ENCODE measurements around the gene DIDO1.
"Not testable (repeated sequence)": the region's sequence is repeated elsewhere in the genome, so short reads cannot be mapped to it uniquely, and the experiment has no call there.

The DIDO1 gene

GRCh38 chr20:62962891-62963613 is 36.7 kb upstream of the DIDO1 start:
- DNase-seq (ENCODE audit: extremely low read depth in 1 of 2, low read depth in 1 of 2), result no peak

- DNase-seq (ENCODE audit: extremely low read depth in 1 of 2, low read depth in 1 of 2), result no peak
These were observed 36.0 kb upstream of the DIDO1 start for GRCh38 chr20:62962221-62962879.

DNA sequence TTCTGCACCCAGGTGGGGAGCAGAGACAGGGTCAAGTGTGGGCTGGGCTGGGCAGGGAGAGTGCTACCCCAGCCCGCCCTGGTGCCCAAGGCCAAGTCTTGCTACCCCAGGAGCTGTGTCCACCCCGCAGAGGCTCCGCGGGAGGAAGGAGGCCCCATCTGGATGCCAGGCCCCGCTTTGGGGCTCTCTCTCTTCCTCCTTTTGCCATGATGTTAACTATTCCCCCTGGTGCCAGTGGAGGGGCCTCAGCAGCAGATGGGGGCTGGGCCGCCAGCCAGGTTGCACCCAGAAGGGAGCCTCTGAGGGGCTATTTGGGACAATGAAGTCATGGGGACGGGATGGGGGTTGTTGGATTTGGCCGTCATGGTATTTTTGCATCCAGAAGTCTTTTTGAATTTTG is 35.5 kb upstream of the DIDO1 start:
- DNase-seq (ENCODE audit: extremely low read depth in 1 of 2, low read depth in 1 of 2), result no peak

DNA sequence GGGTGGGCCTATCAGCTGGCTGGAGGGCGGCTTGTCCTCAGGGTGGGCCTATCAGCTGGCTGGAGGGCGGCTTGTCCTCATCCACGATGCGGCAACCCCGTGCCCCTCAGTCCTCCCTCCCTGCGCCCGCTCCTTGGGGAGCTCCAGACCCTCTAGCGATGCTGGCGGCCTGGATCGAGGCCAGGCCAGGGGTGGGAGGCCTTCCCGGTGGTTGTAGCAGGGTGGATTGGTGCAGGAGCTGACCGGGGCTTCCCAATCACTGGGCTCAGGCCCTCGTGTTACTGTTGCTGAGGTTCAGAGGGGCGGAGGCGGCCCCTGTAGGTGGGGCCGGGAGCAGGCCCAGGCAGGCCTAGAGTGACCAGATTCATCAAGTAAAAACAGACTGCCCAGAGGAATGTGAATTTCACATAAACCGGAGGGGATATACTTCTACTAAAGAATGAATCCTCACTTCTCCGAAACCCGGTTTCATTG is 35.0 kb upstream of the DIDO1 start:
- no peak for DNase-seq (ENCODE audit: extremely low read depth in 1 of 2, low read depth in 1 of 2)

GRCh38 chr20:62960446-62961309 is 34.4 kb upstream of the DIDO1 start:
- not testable (repeated sequence) for DNase-seq (ENCODE audit: extremely low read depth in 1 of 2, low read depth in 1 of 2)

- no peak for DNase-seq (ENCODE audit: extremely low read depth in 1 of 2, low read depth in 1 of 2)
These were observed 33.7 kb upstream of the DIDO1 start for GRCh38 chr20:62959998-62960436.

- DNase-seq (ENCODE audit: extremely low read depth in 1 of 2, low read depth in 1 of 2), result no peak
These were observed 33.0 kb upstream of the DIDO1 start for GRCh38 chr20:62959101-62959971.

DNA sequence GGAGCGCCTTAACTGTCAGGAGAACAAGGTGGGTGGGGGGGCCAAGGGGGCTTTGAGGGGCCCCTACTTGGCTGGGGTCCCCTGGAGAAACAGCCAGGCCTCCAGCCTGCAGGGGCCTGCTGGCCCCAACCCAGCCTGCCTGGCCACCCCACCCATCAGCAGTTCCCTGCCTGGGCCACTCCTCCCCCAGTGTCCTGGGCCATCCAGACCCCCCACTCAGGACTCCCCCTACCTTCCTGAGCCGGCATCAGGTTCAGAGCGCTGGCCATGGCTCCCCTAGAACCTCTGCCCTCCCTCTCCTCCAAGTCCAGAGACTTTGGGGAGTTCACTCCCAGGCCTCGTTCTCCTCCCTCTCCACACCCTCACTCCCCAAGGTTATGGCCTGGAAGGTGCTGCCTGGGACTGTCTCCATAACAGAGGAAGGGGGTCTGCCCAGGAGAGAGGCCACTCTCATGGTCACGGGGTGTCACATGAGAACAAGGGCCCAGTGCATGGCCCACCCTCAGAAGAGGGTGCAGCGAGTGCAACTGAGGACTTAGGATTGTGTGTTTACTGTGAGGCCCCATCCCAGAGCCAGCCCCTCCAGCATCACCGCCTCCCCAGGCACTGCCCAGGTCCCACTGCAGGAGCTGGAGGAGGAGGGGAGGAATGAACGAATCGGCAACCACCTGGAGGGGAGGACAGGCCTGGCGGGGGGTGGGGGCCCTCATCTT is 32.2 kb upstream of the DIDO1 start:
- DNase-seq (ENCODE audit: extremely low read depth in 1 of 2, low read depth in 1 of 2), result no peak

GRCh38 chr20:62957136-62958117 is 31.1 kb upstream of the DIDO1 start:
- DNase-seq (ENCODE audit: extremely low read depth in 1 of 2, low read depth in 1 of 2), result no peak

DNA sequence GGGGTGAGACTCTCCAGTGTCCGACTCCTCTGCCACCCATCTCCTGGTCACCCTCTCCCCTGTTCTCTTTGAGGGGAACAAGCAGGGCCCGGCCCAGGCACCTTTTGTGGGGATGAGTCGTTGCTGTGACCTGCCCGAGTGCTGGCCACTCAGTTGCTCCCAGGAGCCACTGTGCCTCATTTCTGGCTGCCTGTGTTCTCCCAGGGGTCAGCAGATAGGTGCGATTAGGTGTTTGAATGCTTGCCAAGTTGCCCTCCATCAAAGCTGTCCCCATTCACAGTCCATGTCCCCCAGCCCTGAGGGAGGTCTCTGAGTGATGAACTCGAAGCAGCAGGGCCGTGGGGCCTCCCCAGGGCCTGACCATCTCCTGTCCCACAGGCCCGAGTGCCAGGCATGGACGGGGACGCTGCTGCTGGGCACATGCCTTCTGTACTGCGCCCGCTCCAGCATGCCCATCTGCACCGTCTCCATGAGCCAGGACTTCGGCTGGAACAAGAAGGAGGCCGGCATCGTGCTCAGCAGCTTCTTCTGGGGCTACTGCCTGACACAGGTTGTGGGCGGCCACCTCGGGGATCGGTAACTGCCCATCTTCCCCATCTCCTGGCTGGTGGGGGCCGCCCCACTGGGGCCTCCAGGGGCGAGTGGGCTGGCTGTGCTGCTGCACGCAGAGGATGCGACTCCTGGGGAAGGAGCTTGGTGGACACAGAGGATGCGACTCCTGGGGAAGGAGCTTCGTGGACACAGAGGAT is 30.3 kb upstream of the DIDO1 start:
- DNase-seq (ENCODE audit: extremely low read depth in 1 of 2, low read depth in 1 of 2), result no peak

DNA sequence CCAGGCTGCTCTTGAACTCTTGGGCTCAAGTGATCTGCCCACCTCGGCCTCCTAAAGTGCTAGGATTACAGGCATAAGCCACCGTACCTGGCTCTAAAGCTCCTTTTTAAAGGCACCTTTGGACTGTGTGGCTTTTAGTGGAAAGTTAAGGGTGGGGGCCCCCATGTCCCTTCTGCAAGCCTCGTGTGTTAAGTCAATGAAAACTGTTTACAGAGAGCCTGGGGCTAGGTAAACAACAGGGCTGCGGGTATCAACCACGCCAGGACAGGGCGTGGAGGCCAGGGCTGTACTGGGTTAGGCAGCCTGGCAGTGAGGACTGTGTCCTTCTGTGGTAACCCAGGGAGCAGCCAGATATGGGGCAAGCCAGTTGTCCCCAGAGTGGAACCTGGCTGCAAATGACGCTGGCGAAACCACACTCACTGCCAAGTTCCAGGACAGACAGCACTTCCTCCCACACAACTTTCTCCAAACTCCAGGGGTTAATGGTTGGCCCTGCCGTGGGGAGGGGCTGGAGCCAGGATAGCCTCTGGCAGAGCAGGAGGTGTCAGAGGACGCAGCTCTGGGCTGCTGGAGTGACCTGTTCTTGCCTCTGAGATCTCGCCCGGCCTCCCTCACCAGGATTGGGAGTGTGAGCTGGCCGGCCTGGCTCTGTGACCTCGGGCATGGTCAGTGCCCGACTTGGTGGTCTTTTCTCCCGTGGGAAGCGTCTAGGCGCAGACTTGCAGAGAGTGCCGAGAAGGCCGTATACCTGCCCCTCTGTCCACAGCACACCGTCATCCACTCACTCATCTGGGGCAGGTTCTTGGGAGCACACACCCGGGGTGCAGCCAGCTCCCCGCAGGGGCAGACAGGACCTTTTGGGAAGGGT is 29.4 kb upstream of the DIDO1 start:
- no peak for DNase-seq (ENCODE audit: extremely low read depth in 1 of 2, low read depth in 1 of 2)

GRCh38 chr20:62953839-62954703 is 27.8 kb upstream of the DIDO1 start:
- peak; percentile 27 to 53 for DNase-seq (ENCODE audit: extremely low read depth in 1 of 2, low read depth in 1 of 2)

DNA sequence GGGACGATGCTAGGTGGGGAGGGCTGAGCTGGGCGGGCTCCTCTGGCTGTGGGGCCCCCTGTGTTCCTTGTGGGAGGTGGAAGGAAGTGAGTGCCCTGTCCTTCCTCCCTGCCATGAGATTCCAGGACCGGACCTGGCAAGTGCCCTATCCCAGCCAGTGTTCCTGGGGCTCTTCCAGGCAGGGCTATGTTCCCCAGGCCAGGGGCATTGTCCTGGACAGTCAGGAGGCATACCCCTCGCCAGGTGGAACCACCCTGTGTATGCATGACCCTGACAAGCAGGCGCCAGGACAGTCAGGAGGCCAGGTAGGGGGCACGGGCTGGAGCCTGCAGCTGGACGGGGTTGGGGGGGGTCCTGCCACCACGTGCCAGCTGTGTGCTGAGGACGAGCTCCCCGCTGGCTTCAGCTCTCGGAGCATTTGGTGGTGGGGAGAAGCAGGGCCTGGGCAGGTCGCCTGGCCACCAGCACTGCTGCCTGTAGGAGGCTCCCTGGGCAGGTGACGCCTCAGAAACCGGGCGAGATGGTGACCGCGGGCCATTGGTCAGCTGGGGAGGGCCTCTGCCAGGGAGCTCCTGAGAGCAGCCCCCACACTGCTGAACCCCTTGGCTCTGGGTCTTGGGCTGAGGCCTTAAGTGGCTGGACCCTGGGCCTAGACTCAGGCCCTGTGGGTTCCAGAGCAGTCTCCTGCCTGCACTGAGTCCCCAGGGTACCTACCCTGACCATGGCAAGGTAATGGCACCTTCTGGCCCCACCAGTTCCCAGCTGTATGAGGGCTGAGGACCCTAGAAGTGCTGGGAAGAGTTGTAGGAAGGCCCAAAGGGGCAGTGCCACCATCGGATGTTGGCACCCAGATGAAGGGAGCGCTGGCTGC is 26.9 kb upstream of the DIDO1 start:
- no peak for DNase-seq (ENCODE audit: extremely low read depth in 1 of 2, low read depth in 1 of 2)

GRCh38 chr20:62952373-62952967 is 26.2 kb upstream of the DIDO1 start, which contains the start of gene SLC17A9:
Gene SLC17A9 (plus strand): TSS chr20:62952709. CDS start chr20:62952831, 122 bp downstream.
- DNase-seq (ENCODE audit: extremely low read depth in 1 of 2, low read depth in 1 of 2), result peak; percentile 61 to 73

Data from stimulated activated CD8-positive, alpha-beta memory T cell treated with anti-CD3 and anti-CD28 coated beads, Interleukin-7, amount 100 ng/mL, for 48 hours (primary cell).